Hematopoietic multipotent progenitor cell treated with erythropoietin and hydrocortisone succinate and interleukin-3 and kit ligand, for 4 days (in vitro differentiated cells): Measurements from ENCODE around the gene ABHD8.
"Not testable (repeated sequence)": the region's sequence is repeated elsewhere in the genome, so short reads cannot be mapped to it uniquely, and the experiment has no call there.

Experiments
- DNase-seq: peaks from one replicate; pipeline ENCODE4 v3.0.0-alpha.2; 2015

Gene ABHD8

GRCh38 chr19:17320435-17320834, 17.2 kb upstream of the ABHD8 start:
- DNase-seq: no peak

GRCh38 chr19:17319473-17320238, 16.4 kb upstream of the ABHD8 start:
- DNase-seq: no peak

GRCh38 chr19:17318966-17319365, 15.7 kb upstream of the ABHD8 start:
- DNase-seq: no peak

- no peak for DNase-seq
These were observed 10.9 kb upstream of the ABHD8 start for GRCh38 chr19:17314007-17314593.

GRCh38 chr19:17312189-17313113, 9.2 kb upstream of the ABHD8 start:
- DNase-seq: no peak

DNA sequence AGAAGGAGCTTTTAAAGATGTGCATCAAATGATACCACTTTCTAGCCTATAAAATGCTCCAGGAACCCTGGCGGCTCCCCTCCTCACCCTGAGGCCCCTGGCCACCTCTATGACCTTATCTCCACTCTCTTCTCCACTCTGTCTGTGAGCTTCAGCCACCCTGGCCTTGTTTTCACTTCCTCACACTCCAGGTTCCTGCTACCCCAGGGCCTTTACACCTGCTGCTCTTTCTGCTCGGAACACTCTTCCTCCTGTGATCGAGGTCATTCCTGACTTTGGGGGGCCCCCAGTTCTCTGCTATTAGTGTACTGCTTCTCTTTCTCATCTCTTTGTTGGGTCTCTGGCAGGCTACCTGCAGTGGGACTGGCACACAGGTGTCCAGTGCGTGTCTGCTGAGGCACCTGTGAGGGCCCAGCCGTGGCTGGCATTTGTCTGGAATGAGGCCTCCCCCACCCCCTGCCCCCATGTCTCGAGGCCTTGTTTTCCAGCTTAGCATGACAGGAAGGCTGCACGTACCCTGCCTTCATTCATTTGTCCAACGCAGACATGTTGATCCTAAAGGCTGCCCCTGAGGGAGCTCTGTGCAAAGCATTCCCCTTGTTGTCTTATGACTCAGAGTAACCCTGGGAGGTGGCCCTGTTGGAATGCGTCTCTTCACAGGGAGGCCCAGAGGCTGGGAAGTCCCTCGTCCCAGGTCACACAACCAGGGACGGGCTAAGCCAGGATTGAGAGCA, 8.4 kb upstream of the ABHD8 start:
- no peak for DNase-seq

DNA sequence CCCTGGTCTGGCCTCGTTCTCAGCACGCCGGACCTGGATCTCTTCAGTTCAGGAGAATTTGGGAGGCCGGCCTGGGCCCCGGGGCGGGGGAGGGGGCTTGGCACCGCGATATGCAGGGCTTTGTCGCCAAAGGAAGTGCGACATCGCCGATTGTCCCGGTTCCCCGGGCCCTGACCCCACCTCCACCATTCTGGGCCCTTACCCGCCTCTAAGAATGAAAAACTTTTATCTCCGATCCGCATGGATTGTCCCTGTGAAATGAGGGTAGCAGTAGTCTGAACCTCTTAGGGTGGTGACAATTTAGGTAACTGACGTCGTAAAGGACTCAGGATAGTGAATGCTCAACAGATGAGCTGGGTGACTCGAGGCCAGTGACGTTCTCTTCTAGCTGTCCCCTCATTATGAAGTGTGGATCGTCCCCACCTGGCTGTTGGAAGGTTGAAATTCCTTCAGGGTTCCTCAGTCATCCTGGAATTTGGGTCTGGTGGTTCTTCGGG, 6.8 kb upstream of the ABHD8 start:
- no peak for DNase-seq

DNA sequence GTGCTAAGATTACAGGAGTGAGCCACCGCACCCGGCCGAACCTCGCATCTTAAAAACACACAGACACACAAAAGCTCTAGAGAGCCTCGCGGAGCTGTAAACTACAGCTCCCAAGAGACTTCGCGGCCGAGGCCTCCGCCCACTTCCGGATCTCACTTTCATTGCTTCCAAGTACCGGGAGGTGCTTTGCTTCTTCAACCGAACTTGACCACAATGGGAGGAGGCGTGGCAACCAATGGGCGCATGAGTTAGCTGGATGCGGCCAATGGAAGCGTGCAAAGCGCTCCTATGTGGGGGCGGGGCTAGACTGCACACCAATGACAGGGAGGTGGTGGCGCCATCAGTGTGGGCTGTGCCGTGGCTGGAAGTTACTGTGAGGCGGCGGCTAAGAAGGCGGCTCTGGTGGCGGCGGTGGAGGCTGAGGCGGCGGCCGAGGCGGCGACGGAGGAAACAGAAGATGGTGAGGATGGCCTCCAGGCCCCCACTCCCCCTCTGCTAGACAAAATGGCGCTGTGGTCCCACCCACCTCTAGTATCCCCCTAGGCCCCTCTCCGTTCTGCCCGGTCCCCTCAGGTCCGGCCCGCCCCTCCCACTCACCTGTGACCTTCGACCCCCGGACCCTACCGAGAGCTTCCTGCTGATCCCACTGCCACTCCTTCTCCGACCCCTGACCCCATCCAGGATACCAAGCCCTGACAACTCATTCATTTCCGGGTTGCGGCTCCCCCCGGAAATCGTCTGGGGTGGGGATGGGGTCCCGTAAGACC, 6.2 kb upstream of the ABHD8 start, which contains the start of gene DDA1:
Gene DDA1 (plus strand): TSS at position 366 of the 767 bp plus-strand sequence. CDS start 92 bp downstream, at position 458.
- DNase-seq: peak; percentile 100

GRCh38 chr19:17307876-17308377, 4.7 kb upstream of the ABHD8 start:
- DNase-seq: no peak

- no peak for DNase-seq
These were observed 3.1 kb upstream of the ABHD8 start for GRCh38 chr19:17306285-17306714.

- peak; percentile 100 for DNase-seq
These were observed 2.5 kb upstream of the ABHD8 start, which contains the start of gene MRPL34 for GRCh38 chr19:17305517-17306284. Gene MRPL34, plus strand, starts transcription at chr19:17305872. Its CDS starts 21 bp downstream, at chr19:17305893.

GRCh38 chr19:17305216-17305516, 1.9 kb upstream of the ABHD8 start:
- DNase-seq: no peak

- DNase-seq: no peak
These were observed 1.4 kb upstream of the ABHD8 start for GRCh38 chr19:17304386-17305215.

GRCh38 chr19:17303940-17304267, 679 bp upstream of the ABHD8 start:
- DNase-seq: no peak

- DNase-seq: peak; percentile 59
These were observed 646 bp downstream of the ABHD8 start for GRCh38 chr19:17302391-17303166.

DNA sequence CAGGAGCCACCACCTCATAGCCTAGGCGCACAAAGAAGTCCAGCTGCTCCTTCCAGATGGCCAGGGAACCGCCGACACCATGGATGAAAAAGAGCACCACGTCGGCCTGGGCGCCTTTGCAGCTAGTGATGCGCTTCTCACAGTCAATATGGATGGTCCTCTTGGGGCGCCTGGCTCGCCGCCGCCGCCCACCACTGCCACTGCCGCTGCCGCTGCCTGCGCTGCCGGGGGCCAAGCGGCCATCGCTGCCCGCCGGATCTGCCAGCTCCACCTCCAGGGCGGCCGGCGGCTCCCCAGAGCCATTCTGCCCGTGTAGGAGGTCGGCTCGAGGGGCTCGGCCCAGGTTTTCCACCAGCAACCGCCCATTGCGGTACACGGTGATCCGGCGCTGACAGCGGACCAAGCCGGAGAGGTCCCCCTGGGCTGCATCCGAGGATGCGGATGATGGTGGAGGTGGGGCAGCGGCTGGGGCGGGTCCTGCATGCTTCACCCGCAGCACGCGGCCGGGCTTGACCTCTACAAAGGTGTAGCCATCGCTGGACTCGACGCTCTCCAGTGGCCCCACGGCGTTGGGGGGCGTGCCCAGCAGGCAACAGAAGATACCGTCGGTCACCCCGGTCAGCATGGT, 2.1 kb downstream of the ABHD8 start:
- DNase-seq: no peak

DNA sequence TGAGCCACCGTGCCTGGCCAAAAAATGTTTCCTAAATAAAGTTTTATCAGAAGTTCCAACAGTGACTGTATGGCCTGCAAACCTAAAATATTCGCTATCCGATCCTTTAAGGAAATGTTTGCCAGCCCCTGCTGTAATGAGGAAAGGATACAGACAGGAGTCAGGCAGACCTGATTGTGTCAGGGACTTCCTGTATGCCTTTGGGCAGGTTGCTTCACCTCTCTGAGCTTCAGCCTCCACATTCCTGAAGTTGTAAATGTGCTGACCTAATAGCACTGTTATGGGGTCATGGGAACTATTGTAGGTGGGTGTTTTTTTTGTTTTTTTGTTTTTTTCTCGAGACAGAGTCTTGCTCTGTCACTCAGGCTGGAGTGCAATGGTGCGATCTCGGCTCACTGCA, 6.2 kb downstream of the ABHD8 start:
- DNase-seq: no peak

DNA sequence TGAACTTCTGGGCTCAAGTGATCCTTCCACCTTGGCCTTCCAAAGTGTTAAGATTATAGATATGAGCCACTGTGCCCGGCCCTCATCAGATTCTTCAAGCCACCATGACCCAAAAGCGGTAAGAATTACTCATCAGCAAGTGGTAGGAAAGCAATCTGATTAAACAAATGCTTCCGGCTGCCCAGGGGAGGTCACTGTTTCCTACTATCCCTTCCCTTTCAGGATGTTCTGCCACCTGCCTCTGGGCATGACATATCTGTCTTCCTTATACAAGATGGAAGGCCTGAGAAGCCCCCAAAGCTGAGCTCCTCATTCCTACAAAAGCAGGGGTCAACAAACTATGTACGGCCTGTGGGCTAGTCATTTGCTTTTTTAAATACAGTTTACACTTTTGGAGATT, 7.0 kb downstream of the ABHD8 start:
- peak; percentile 62 for DNase-seq

DNA sequence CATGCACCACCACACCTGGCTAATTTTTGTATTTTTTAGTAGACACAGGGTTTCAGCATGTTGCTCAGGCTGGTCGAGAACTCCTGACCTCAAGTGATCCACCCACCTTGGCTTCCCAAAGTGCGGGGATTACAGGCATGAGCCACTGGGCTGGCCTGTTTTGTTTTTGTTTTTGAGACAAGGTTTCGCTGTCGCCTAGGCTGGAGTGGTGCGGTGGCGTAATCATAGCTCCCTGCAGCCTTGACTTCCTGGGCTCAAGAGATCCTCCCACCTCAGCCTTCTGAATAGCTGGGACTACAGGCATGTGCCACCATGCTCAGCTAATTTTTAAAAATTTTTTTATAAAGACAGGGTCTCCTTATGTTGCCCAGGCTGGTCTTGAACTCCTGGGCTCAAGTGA, 7.7 kb downstream of the ABHD8 start:
- DNase-seq: not testable (repeated sequence)
